ENCODE measurements around the gene TRABD2B. TPM values are rescaled to one million over a fixed set of nuclear protein-coding genes. Genes with fewer than 3 reads are reported as not detected.

Gene TRABD2B
- total RNA-seq, 4 donors from 2014 or later = 0.16 to 1.5 (median 0.55) TPM

- no peak for TF ChIP-seq CTCF (IDR thresholded peaks at IDR 0.05; ENCODE audit: low read depth)
These were observed 148.1 kb downstream of the TRABD2B start for GRCh38 chr1:47849005-47849521.

- TF ChIP-seq CTCF (IDR thresholded peaks at IDR 0.05; ENCODE audit: low read depth) = no peak
These were observed 149.4 kb downstream of the TRABD2B start for GRCh38 chr1:47847763-47848162.

GRCh38 chr1:47844558-47844955 is 152.6 kb downstream of the TRABD2B start:
- TF ChIP-seq CTCF (IDR thresholded peaks at IDR 0.05; ENCODE audit: low read depth) = no peak

GRCh38 chr1:47843781-47844557 is 153.2 kb downstream of the TRABD2B start:
- no peak for TF ChIP-seq CTCF (IDR thresholded peaks at IDR 0.05; ENCODE audit: low read depth)

- TF ChIP-seq CTCF (IDR thresholded peaks at IDR 0.05; ENCODE audit: low read depth) = no peak
These were observed 154.1 kb downstream of the TRABD2B start for GRCh38 chr1:47843059-47843458.

GRCh38 chr1:47842228-47842919 is 154.8 kb downstream of the TRABD2B start:
- no peak for TF ChIP-seq CTCF (IDR thresholded peaks at IDR 0.05; ENCODE audit: low read depth)

GRCh38 chr1:47841356-47841755 is 155.8 kb downstream of the TRABD2B start:
- TF ChIP-seq CTCF (IDR thresholded peaks at IDR 0.05; ENCODE audit: low read depth) = no peak
